ENCODE results near the gene SMG1. TPM values are rescaled to one million over a fixed set of nuclear protein-coding genes. Genes with fewer than 3 reads are reported as not detected.

SMG1 gene
- total RNA-seq, 1 donor from 2014 or later, result 41.2 TPM

- no peak for TF ChIP-seq CTCF (IDR thresholded peaks at IDR 0.05; ENCODE audit: borderline replicate concordance)
- Histone ChIP-seq H3K27me3 (ENCODE audit: low read depth) (no peaks in the 10 kb centered on the region), H3K27ac (replicated peaks) (no peak overlapping the region), H3K9me3 (replicated peaks) (no peaks in the 10 kb centered on the region), H3K36me3 (no peaks in the 10 kb centered on the region), H3K4me1 (peaks cover 4% of the 10 kb centered on the region), H3K4me3 (no peak overlapping the region)
- intact Hi-C loops (cut with micrococcal nuclease), result no loop called here
- no peak for DNase-seq
Measured at GRCh38 chr16:18950469-18951185, 24.4 kb upstream of the SMG1 start.

- no peak overlapping the region for H3K4me3 ChIP-seq
- H3K4me1 ChIP-seq, result peaks cover 4% of the 10 kb centered on the region
- no peaks in the 10 kb centered on the region for H3K27me3 ChIP-seq (ENCODE audit: low read depth)
- intact Hi-C loops (cut with micrococcal nuclease), result no loop called here
- no peak for DNase-seq
- no peaks in the 10 kb centered on the region for H3K9me3 ChIP-seq (replicated peaks)
- no peaks in the 10 kb centered on the region for H3K36me3 ChIP-seq
- no peak overlapping the region for H3K27ac ChIP-seq (replicated peaks)
- TF ChIP-seq CTCF (IDR thresholded peaks at IDR 0.05; ENCODE audit: borderline replicate concordance), result no peak
Measured at GRCh38 chr16:18948372-18949020, 22.3 kb upstream of the SMG1 start.

- no peak for DNase-seq
- H3K27ac ChIP-seq (replicated peaks), result no peak overlapping the region
- no peaks in the 10 kb centered on the region for H3K27me3 ChIP-seq (ENCODE audit: low read depth)
- peaks cover 4% of the 10 kb centered on the region for H3K4me1 ChIP-seq
- TF ChIP-seq CTCF (IDR thresholded peaks at IDR 0.05; ENCODE audit: borderline replicate concordance), result no peak
- intact Hi-C loops (cut with micrococcal nuclease), result no loop called here
- H3K9me3 ChIP-seq (replicated peaks), result no peaks in the 10 kb centered on the region
- H3K4me3 ChIP-seq, result no peak overlapping the region
- H3K36me3 ChIP-seq, result no peaks in the 10 kb centered on the region
Measured at GRCh38 chr16:18945233-18945632, 19.0 kb upstream of the SMG1 start.

GRCh38 chr16:18943414-18943813 is 17.2 kb upstream of the SMG1 start:
- Histone ChIP-seq H3K36me3 (no peaks in the 10 kb centered on the region), H3K4me1 (peaks cover 4% of the 10 kb centered on the region), H3K27me3 (ENCODE audit: low read depth) (no peaks in the 10 kb centered on the region), H3K27ac (replicated peaks) (no peak overlapping the region), H3K4me3 (no peak overlapping the region), H3K9me3 (replicated peaks) (no peaks in the 10 kb centered on the region)
- no peak for TF ChIP-seq CTCF (IDR thresholded peaks at IDR 0.05; ENCODE audit: borderline replicate concordance)
- DNase-seq, result no peak
- intact Hi-C loops (cut with micrococcal nuclease), result no loop called here

- no peaks in the 10 kb centered on the region for H3K27me3 ChIP-seq (ENCODE audit: low read depth)
- DNase-seq, result no peak
- H3K36me3 ChIP-seq, result no peaks in the 10 kb centered on the region
- peaks cover 4% of the 10 kb centered on the region for H3K4me1 ChIP-seq
- H3K27ac ChIP-seq (replicated peaks), result no peak overlapping the region
- no peak overlapping the region for H3K4me3 ChIP-seq
- intact Hi-C loops (cut with micrococcal nuclease), result no loop called here
- TF ChIP-seq CTCF (IDR thresholded peaks at IDR 0.05; ENCODE audit: borderline replicate concordance), result no peak
- no peaks in the 10 kb centered on the region for H3K9me3 ChIP-seq (replicated peaks)
Measured at GRCh38 chr16:18942061-18942460, 15.9 kb upstream of the SMG1 start.

Data from left ventricle myocardium inferior (tissue), 1 donor.